Measurements from ENCODE around the gene PCDH19.
A peak's percentile ranks its signal among the peaks of the same experiment; 100 is the strongest.
"Not testable (repeated sequence)": the region's sequence is repeated elsewhere in the genome, so short reads cannot be mapped to it uniquely, and the experiment has no call there.

PCDH19 gene, protein sequence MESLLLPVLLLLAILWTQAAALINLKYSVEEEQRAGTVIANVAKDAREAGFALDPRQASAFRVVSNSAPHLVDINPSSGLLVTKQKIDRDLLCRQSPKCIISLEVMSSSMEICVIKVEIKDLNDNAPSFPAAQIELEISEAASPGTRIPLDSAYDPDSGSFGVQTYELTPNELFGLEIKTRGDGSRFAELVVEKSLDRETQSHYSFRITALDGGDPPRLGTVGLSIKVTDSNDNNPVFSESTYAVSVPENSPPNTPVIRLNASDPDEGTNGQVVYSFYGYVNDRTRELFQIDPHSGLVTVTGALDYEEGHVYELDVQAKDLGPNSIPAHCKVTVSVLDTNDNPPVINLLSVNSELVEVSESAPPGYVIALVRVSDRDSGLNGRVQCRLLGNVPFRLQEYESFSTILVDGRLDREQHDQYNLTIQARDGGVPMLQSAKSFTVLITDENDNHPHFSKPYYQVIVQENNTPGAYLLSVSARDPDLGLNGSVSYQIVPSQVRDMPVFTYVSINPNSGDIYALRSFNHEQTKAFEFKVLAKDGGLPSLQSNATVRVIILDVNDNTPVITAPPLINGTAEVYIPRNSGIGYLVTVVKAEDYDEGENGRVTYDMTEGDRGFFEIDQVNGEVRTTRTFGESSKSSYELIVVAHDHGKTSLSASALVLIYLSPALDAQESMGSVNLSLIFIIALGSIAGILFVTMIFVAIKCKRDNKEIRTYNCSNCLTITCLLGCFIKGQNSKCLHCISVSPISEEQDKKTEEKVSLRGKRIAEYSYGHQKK (N-terminal part only)

DNA sequence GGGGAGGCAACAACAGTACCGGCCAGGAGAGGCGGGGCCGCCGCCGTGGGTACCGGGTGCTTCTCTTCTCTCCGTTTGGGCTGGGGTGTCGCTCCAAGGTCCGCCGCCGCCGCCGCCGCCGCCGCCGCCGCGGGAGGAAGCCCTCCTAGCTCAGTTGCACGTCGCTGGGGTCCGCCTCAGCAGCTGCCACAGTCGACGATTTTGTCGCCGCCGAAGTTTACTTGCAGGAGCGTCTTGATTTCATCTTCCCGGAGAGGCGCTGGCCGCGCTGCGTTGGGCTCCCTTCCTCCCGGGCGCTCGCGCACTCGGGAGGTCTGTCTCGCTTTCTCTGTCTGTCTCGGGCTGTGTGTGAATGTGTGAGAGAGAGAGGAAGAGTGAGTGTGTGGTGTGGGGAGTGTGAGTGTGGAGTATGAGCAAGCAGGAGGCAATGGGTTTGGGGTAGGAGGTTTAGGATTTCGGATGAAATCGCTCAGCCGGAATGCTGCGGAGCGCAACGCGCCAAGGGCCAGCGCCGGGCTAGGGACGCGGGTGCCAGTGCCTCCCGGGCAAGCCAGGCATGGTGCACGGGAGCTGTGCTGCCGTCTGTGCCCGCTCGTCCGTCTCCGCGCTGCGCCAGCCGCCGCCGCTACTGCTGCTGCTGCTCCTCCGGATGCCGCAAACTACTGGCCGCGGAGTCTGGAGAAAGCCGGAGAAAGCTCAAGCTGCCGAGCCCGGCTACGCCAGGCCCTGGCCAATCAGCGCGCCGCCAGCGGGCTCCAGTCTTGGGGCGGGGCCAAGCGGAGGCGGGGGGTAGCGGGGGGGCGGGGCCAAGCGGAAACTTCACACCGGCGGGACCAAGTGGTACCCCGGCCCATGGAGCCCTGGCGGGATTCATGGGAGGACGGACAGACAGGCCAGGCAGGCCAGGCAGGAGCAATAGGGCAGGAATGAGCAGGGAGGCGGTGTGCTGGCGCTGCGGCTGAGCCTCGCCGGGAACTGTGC is at the start of gene PCDH19:
TSS of gene PCDH19 (minus strand) at position 664 of the 981 bp plus-strand sequence. CDS start 1,676 bp downstream, outside the sequence.
- Mint-ChIP-seq H3K27me3 (ENCODE audit: low read depth) (peaks cover 77% of the 10 kb centered on the region), H3K4me1 (ENCODE audit: low read depth) (peaks cover 3% of the 10 kb centered on the region), H3K27ac (peak within 1 kb of the TSS; percentile 69), H3K9me3 (no peaks in the 10 kb centered on the region), H3K36me3 (ENCODE audit: low read depth) (no peaks in the 10 kb centered on the region), H3K4me3 (peak within 1 kb of the TSS; percentile 60)

DNA sequence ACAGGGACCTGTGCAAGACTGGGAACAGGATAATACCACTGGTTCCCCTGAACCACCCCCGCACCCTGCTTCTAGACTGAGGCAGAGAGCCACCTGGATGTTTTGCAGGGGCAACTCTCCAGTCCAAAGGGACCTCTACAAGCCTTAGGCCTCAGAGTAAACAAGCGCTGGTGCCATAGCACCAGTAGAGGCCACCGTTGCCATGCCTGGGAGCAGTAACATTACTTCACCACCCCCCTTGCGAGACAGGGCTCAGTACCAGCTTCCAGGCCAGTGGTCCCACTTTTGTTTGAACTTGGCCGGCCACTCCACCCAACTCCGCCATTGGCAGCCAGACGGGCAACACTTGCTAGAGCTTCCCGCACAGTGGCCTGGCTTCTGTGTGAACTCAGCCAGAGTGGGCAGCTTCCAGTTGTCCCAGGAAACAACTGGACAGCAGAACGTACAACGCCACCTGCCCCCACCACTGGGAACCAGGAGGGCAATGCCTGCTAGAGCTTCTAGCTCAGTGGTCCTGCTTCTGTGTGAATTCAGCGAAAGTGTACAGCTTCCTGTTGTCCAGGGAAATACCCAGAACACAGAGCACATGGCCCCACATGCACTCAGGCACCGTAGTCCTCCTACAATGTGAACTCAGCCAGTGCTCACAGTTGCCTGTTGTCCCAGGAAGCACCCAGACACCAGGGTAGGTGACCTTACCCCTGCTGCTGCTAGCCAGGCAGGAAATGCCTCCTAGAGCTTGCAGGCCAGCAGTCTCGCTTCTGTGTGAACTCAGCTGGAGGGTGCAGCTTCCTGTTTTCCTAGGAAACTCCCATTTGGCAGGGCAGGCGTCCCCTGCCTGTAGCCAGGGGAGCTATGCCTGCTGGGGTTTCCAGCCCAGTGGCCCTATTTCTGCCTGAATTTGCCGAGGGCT is 39.9 kb upstream of the PCDH19 start:
- no peaks in the 10 kb centered on the region for H3K27me3 Mint-ChIP-seq (ENCODE audit: low read depth)
- peaks cover 3% of the 10 kb centered on the region for H3K9me3 Mint-ChIP-seq
- no peaks in the 10 kb centered on the region for H3K36me3 Mint-ChIP-seq (ENCODE audit: low read depth)
- H3K4me1 Mint-ChIP-seq (ENCODE audit: low read depth): no peaks in the 10 kb centered on the region
- no peak overlapping the region for H3K27ac Mint-ChIP-seq
- no peak overlapping the region for H3K4me3 Mint-ChIP-seq

DNA sequence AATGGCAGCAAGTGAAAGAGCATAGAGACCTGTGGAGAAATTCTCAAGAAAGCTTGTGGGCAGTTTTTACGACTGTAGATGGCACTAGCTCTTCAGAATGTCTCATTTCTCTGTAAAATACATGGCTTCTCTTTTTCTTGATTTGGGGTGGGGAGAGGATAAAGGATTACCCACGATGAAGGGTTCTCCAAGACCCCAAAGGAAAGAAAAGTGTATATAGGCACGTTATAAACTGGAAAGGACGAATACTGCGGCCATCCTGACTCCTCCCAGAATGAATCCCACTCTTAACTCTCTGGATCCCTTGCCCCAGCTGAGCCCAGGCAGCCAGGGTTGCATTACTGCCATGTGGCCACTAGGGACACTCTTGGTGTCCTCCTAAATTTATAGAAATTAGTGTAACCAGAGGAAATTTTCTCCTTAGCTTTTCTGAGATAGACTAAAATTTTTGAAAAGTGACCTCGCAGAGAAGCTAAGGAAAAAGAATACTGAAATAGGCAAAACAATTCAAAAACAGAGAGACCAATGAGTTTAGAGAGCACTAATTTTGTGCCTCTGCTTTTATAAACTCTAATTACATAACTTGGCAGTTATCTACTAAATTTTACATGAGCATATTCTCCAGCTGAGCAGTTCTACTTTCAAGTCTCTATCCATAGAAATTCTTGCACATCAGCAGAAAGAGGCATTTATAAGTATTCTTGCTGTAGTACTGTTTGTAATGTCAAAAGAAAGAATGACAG is 37.8 kb upstream of the PCDH19 start:
- Mint-ChIP-seq H3K36me3 (ENCODE audit: low read depth) (no peaks in the 10 kb centered on the region), H3K27me3 (ENCODE audit: low read depth) (no peaks in the 10 kb centered on the region), H3K27ac (no peak overlapping the region), H3K4me1 (ENCODE audit: low read depth) (no peaks in the 10 kb centered on the region), H3K9me3 (peaks cover 3% of the 10 kb centered on the region), H3K4me3 (no peak overlapping the region)

DNA sequence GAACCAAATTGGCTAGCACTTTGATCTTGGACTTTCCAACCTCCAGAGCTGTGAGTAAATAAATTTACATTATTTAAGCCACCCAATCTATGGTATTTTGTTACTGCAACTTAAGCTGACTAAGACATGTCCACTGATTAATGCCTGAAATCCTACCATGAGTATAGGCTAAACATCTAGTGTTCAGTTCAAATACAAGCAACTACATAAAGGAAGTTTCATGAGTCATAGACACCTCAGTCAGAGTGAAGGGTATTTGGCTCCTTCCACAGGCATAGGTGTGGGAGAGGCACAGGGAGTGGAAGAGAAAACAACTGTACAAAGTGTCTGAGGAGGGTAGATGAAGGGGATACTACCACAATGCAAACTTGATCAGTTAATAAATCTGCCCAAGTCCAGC is 35.5 kb upstream of the PCDH19 start:
- no peak overlapping the region for H3K4me3 Mint-ChIP-seq

DNA sequence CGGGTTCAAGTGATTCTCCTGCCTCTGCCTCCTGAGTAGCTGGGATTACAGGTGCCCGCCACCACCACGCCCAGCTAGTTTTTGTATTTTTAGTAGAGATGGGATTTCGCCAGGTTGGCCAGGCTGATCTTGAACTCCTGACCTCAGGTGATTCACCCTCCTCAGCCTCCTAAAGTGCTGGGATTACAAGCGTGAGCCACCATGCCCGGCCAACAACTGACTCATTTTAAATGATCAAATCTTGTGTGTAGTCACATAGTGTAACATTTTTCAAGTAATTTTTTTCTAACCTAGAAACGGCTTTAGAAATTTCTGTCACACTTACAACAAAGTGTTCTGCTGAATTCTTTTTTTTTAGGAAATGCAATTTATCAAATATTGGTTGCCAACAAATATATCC is 31.2 kb upstream of the PCDH19 start:
- not testable (repeated sequence) for H3K27me3 Mint-ChIP-seq (ENCODE audit: low read depth); H3K4me3 Mint-ChIP-seq; H3K9me3 Mint-ChIP-seq; H3K36me3 Mint-ChIP-seq (ENCODE audit: low read depth); H3K27ac Mint-ChIP-seq; H3K4me1 Mint-ChIP-seq (ENCODE audit: low read depth)

More for the DNA sequence above, 35.5 kb upstream of the PCDH19 start:
- Mint-ChIP-seq H3K27ac (no peak overlapping the region), H3K4me1 (ENCODE audit: low read depth) (no peaks in the 10 kb centered on the region), H3K9me3 (no peaks in the 10 kb centered on the region), H3K27me3 (ENCODE audit: low read depth) (no peaks in the 10 kb centered on the region), H3K36me3 (ENCODE audit: low read depth) (no peaks in the 10 kb centered on the region)

DNA sequence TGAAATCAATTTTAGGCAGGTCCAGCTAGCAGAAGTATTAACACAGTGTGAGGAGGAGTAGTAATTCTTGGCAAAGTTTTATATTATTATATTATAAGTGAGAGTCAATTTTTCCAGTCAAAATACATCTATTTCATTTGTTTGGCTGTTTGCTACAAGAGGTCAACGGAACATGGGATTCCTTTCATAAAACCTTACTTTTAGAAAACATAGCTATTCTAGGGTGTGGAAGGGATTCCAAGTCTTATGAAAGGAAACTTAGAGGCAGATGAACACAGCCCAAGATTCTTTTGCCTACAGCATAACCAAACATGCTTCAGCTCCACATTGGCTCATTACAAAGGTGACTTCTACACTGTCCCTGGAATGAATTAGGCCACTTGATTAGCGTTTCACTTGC is 29.9 kb upstream of the PCDH19 start:
- Mint-ChIP-seq H3K4me1 (ENCODE audit: low read depth) (no peaks in the 10 kb centered on the region), H3K9me3 (no peaks in the 10 kb centered on the region), H3K27me3 (ENCODE audit: low read depth) (no peaks in the 10 kb centered on the region), H3K36me3 (ENCODE audit: low read depth) (no peaks in the 10 kb centered on the region), H3K27ac (no peak overlapping the region), H3K4me3 (no peak overlapping the region)

DNA sequence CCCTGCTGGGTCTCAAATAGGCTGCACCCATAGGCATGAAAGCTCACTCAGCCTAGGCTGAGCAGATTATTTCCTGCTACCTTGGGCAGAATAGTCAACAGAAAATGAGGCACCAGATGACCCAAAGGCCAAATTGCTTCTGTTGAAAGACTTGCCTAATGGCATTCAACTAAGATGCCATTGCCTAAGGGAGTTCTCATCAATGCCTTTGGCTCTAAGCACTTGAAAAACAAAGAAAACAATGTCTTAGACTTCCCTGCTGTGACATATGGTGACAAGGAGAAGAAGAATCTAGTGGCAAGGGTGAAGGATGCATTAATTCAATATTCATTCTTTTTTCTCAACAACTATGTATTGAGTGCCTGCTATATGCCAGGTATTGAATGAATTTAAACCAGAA is 25.7 kb upstream of the PCDH19 start:
- H3K9me3 Mint-ChIP-seq: no peaks in the 10 kb centered on the region
- no peak overlapping the region for H3K4me3 Mint-ChIP-seq
- H3K4me1 Mint-ChIP-seq (ENCODE audit: low read depth): no peaks in the 10 kb centered on the region
- no peak overlapping the region for H3K27ac Mint-ChIP-seq
- H3K36me3 Mint-ChIP-seq (ENCODE audit: low read depth): no peaks in the 10 kb centered on the region
- no peaks in the 10 kb centered on the region for H3K27me3 Mint-ChIP-seq (ENCODE audit: low read depth)

DNA sequence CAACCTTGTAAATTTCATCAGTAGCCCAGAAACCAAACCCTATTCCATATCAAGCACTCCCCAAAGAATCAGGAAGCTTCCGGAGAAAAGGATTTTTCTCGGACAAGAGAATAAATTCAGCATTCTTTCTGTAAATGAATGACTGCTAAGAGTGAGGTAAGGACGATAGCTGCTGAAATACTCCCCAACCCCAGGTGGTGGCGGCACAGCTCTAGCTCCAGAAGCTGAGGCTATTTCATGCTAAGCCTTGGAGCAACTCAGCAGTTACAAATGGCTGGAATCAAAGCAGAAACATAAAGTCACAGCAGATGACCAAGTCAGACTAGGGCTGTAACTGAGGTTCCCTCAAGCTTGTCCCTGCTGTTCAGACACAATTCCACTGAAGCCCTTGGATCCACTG is 13.9 kb upstream of the PCDH19 start:
- Mint-ChIP-seq H3K27me3 (ENCODE audit: low read depth) (no peaks in the 10 kb centered on the region), H3K27ac (no peak overlapping the region), H3K4me3 (no peak overlapping the region), H3K36me3 (ENCODE audit: low read depth) (no peaks in the 10 kb centered on the region), H3K4me1 (ENCODE audit: low read depth) (no peaks in the 10 kb centered on the region), H3K9me3 (no peaks in the 10 kb centered on the region)

DNA sequence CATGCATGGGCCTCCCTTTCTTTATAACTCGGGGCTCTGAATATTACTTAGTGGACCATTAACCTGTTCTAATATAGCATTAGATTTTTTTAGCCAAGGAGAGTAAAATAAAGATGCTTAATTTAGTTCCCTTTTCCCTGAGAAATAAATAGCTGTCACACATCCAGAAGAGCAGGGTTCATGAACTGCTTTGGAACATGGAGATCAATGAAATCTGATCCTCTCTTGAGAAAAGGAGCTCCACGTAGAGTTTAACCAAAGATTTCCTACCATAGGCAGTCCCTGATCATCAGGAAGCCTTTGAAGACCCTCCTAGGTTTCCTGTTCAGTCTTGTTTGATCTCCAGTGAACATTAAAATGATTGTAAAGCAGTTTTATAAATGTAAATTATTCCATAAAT is 8.5 kb upstream of the PCDH19 start:
- no peaks in the 10 kb centered on the region for H3K4me1 Mint-ChIP-seq (ENCODE audit: low read depth)
- H3K36me3 Mint-ChIP-seq (ENCODE audit: low read depth): no peaks in the 10 kb centered on the region
- H3K9me3 Mint-ChIP-seq: no peaks in the 10 kb centered on the region
- peaks cover 22% of the 10 kb centered on the region for H3K27me3 Mint-ChIP-seq (ENCODE audit: low read depth)
- H3K4me3 Mint-ChIP-seq: no peak overlapping the region
- no peak overlapping the region for H3K27ac Mint-ChIP-seq

DNA sequence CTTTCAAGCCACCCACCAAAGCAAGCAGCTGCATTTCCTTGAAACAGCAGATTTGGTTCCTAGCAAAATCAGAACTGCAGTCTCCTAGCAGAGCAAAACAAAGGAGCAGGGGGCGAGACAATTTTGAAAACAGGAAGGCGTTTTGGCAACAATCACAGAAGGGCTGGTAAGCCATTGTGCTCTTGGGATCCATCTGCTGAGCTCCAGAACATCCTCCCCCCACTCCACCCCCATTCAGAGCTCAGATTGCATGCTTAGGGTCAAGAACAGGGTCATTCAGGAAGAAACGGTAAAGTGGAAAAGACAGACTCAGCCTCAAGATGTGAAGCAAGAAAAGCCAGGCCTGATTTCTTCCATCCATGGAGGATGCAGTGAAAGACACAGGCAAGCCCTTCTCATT is 7.6 kb upstream of the PCDH19 start:
- Mint-ChIP-seq H3K27me3 (ENCODE audit: low read depth) (peaks cover 29% of the 10 kb centered on the region), H3K4me3 (no peak overlapping the region), H3K9me3 (no peaks in the 10 kb centered on the region), H3K4me1 (ENCODE audit: low read depth) (peaks cover 3% of the 10 kb centered on the region), H3K27ac (no peak overlapping the region), H3K36me3 (ENCODE audit: low read depth) (no peaks in the 10 kb centered on the region)

DNA sequence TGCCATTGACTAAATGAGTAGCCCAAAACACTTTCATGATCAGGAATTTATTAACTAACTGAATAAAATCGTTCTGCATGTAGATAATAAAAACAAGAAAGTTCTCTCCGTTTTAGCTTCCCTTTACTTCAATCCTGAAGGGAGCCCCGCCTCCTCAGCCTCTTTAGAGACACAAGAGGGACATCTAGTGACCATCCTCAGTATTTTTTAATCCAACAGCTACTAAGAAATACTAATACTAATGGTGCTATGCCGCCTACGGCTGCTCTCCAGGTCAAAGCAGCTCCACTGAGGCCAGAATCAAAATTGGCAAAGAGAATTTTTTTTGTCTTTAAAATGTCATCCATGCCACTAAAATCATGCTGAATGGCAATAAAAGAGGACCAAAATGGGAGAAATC is 3.2 kb upstream of the PCDH19 start:
- no peaks in the 10 kb centered on the region for H3K36me3 Mint-ChIP-seq (ENCODE audit: low read depth)

DNA sequence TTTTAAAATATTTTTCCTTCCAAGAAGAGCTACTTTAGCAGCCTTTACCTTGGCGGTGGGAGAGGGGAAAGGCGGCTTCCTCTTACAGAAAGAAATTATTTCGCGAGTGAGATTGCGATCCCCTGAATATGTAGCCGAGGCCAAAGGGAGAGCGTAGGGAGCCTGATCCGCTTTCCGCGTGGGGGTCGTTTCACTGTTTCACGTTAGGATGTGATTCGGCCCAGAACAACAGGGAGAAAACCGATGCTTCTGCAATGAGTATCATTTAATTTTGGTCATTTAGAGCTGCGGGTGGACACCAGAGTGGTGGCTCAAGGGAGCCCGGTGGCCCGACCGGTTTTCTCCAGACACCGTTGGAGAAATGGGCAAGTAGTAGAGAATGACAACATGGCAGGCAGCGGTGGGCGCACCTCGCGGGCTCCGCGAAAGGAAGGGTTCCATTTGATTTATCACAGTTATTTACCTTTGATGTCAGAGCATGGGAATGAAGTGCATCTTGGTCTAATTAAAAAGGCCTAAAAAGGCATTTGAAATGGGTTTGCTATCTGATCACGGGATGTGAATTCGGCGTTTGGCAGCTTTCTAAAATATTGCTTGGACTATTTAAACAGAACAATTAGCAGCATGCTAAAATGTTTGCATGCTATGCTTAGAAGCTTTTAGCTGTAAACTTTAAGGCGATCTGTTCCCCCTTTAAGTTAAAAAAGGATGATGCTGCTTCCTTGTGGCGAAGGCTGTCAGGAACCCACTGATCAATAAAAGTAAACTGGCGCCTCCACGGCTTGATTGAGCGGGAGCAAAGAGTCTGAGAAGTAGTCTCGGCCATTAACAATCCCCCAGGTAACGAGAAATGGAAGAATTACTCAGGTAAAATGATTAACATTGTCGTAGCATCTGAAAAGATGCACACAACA is 2.0 kb upstream of the PCDH19 start:
- H3K4me3 Mint-ChIP-seq: no peak overlapping the region

More for the DNA sequence above, 3.2 kb upstream of the PCDH19 start:
- Mint-ChIP-seq H3K27ac (peak overlapping the region; percentile 31), H3K9me3 (no peaks in the 10 kb centered on the region), H3K4me3 (no peak overlapping the region), H3K4me1 (ENCODE audit: low read depth) (peaks cover 3% of the 10 kb centered on the region), H3K27me3 (ENCODE audit: low read depth) (peaks cover 59% of the 10 kb centered on the region)

More for the DNA sequence above, 2.0 kb upstream of the PCDH19 start:
- Mint-ChIP-seq H3K27ac (no peak overlapping the region), H3K36me3 (ENCODE audit: low read depth) (no peaks in the 10 kb centered on the region), H3K9me3 (no peaks in the 10 kb centered on the region), H3K27me3 (ENCODE audit: low read depth) (peaks cover 68% of the 10 kb centered on the region), H3K4me1 (ENCODE audit: low read depth) (peaks cover 3% of the 10 kb centered on the region)

Measured in T-helper 1 cell treated with Interleukin-12 subunit alpha and Interleukin-12 subunit beta and Interleukin-4 antibody, amounts not matched to agents 30 μg/mL and 1 μg/mL, for 36 hours (primary cell).